Stimulated activated CD4-positive, alpha-beta T cell treated with anti-CD3 and anti-CD28 coated beads, Interleukin-1b, Interleukin-23, amount 100 ng/mL, for 24 hours (primary cell): Measurements from ENCODE around the gene CDH6.

Experiments used
- DNase-seq, 4 experiments: peaks; one replicate each; pipeline ENCODE4 v3.0.0-alpha.2; 2020; ENCODE audit warnings: low read depth in 4 of 4, low spot score in 1 of 4

Gene CDH6

DNA sequence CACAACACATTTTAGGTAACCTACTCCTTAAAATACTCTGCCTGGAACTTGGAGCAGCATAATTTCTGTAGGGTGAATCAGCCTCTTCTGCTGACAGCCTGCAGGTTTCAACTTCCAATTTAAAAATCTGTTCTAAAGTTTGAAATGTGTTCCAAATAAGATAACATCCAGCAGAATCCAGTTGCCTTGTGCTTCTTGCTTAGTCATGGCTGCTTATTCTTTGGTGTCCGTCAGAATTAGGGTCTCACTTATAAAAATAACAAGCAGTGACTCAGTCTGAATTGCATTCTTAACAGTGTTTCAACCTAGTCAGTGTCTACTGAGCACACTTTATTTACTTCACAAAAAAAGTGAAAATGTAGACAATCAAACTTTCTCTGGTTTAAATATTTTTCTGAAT, 3.7 kb downstream of the CDH6 start:
- no peak for DNase-seq

DNA sequence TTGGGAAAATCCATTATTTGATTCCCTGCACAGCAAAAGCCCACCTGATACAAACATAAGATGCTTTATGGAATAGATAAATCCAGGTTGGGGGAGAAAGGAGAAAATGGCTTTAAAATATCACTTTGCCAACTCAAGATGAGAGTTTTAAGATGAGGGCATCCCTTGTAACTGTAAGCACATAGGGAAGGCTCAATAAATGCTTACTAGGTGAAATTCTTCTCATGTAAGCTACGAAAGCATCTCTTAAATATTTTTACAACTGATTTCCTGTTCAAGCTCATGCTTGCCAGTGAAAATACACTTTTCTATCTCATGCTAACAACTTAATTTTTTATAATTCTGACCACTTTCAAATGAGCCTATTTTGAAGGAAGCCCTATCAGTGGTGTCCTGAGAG, 11.5 kb downstream of the CDH6 start:
- DNase-seq = no peak

GRCh38 chr5:31208043-31208442, 14.6 kb downstream of the CDH6 start:
- no peak for DNase-seq

DNA sequence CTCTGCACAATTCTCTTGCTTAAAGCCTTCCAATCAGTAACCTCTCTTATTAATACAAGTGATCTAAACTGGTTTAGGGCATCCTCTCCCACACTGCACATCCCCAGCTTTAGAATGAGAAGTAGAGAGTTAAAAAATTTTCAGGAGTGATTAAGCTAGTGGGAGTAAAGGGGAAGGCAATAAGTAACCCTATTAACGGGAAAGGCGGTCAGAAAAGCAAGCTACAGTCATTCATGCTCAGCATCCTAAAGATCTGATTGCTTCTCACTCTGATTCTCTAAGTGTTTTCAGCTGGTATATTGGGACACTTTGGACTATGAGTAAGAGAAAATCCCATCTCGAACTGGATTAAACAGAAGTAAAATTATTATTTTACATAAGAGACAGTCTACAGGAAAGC, 15.8 kb downstream of the CDH6 start:
- no peak for DNase-seq

GRCh38 chr5:31211098-31211497, 17.6 kb downstream of the CDH6 start:
- DNase-seq = no peak

- no peak for DNase-seq
Measured at GRCh38 chr5:31213257-31213656, 19.8 kb downstream of the CDH6 start.

DNA sequence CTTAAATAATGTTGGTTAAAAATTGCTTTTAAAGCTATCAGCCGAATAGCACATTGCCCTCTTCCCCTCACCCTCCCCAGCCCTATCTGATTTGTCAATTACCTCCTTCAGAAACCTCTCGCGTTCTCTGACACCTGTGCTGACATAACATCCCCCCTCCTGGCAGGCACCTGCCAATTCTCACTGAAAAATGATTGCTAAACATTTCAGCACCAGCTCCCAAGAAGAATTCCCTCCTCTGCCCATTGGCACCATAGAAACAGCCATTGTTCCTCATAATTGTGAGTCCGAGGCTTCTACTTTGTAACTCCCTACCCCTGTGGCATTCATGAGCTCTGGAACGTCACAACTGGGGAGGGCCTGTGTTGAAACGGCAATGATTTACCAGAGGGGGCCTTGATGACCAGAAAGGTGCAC, 20.2 kb downstream of the CDH6 start:
- no peak for DNase-seq

- DNase-seq = no peak
Measured at GRCh38 chr5:31214229-31214628, 20.7 kb downstream of the CDH6 start.

GRCh38 chr5:31215236-31215635, 21.8 kb downstream of the CDH6 start:
- no peak for DNase-seq

- DNase-seq = no peak
Measured at GRCh38 chr5:31217446-31217845, 24.0 kb downstream of the CDH6 start.

- no peak for DNase-seq
Measured at GRCh38 chr5:31218978-31219377, 25.5 kb downstream of the CDH6 start.

DNA sequence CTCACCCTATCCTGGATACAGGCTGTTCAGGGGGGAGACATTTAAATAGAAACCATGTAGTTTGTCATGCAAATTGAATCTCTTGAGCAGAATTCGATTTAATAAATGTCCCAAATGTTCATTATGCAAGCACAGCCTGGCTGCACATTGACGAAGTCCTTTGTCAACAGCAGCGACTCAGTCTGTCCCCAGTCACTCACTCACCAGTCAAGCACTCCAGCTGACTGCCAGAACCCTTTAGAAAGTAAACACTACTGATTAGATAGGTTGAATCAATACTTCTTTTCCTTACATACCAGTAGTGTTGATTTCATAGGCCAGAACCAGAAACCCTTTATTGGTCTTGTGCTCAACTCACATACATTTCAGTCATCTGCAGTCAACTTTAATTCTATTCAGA, 27.5 kb downstream of the CDH6 start:
- no peak for DNase-seq

GRCh38 chr5:31225118-31225517, 31.6 kb downstream of the CDH6 start:
- no peak for DNase-seq

GRCh38 chr5:31225613-31226012, 32.1 kb downstream of the CDH6 start:
- no peak for DNase-seq

GRCh38 chr5:31226651-31227050, 33.2 kb downstream of the CDH6 start:
- DNase-seq = no peak

DNA sequence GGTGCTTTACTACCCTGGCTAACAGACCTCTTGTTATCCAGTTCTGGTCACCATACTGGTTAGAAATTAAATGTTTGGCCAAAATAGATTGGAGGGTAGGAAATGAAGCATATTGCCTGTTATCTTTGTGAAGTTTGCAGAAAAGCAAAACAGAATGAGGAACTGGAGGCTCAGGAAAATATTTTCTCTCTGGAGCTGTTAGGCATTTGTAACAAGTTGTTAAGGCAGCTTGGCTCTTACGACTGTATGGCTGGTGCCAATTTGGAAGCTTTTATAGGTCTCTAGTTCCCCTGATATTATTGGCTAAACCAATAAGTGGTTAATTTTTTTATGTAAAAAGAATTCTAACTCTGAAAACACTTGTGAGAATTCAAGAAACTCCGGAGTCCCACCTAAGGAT, 35.8 kb downstream of the CDH6 start:
- DNase-seq = no peak

DNA sequence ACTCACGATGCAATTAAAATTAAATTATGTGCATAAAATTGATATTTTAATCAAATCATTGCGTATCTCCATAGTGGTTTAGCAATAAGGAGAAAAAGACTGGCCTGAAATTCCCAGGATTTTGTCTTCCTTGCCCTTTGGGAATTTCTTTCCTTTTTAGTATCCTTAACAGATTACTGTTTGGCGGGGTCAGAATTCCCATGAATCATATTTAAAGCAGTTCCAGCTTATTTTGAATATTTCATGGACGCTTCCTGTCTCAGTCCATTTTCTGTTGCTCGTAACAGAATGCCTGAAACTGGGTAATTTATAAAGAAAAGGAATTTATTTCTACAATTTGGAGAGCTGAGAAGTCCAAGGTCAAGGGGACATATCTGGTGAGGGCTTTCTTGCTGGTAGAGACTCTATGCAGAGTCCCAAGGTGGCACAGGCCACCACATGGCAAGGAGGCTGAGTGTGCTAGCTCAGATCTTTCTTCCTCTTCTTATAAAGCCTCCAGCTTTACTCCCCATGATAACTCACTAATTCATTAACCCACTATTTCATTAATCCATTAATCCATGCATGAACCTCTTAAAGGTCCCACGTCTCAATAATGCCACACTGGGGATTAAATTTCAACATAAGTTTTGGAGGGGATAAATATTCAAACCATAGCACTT, 37.8 kb downstream of the CDH6 start:
- no peak for DNase-seq

GRCh38 chr5:31232273-31232888, 38.9 kb downstream of the CDH6 start:
- DNase-seq = no peak

GRCh38 chr5:31235381-31235780, 41.9 kb downstream of the CDH6 start:
- DNase-seq = no peak

GRCh38 chr5:31236339-31236738, 42.9 kb downstream of the CDH6 start:
- no peak for DNase-seq

GRCh38 chr5:31237174-31237573, 43.7 kb downstream of the CDH6 start:
- no peak for DNase-seq

GRCh38 chr5:31238497-31238896, 45.0 kb downstream of the CDH6 start:
- DNase-seq = no peak

- no peak for DNase-seq
Measured at GRCh38 chr5:31244921-31245320, 51.4 kb downstream of the CDH6 start.
